Gastrocnemius medialis (tissue), 4 donors: ENCODE measurements around the gene SIK1.

Experiments
- CTCF ChIP-seq, 5 experiments: fragments of 450-650 bp in 3 of 5; fragments of 200-600 bp in 2 of 5; sonication (generic) in 2 of 5; IDR thresholded peaks in 4 of 5; conservative IDR thresholded peaks in 1 of 5; 1 replicate in 4 of 5; 2 replicates in 1 of 5; pipeline ENCODE4 v1.5.1; 2016 to 2019; ENCODE audit warnings: antibody characterized with exemption in 5 of 5, mild to moderate bottlenecking in 3 of 5, moderate library complexity in 3 of 5
- POLR2A ChIP-seq, 2 donors: fragments of 450-650 bp; IDR thresholded peaks; one replicate each; pipeline ENCODE4 v1.6.1; 2017; ENCODE audit warnings: antibody characterized with exemption in 2 of 2, mild to moderate bottlenecking in 2 of 2, moderate library complexity in 2 of 2

- no peak for TF ChIP-seq CTCF (IDR thresholded peaks at IDR 0.05 in 4 of 5, conservative IDR thresholded peaks at IDR 0.05 in 1 of 5)
- TF ChIP-seq POLR2A (IDR thresholded peaks at IDR 0.05): no peak
Measured at GRCh38 chr21:43373362-43374227, 53.3 kb downstream of the SIK1 start.
